A204.1 (cell line): ENCODE results near the gene VPREB3.
"Not testable (repeated sequence)": the region's sequence is repeated elsewhere in the genome, so short reads cannot be mapped to it uniquely, and the experiment has no call there.

Source experiments
- FAIRE-seq: peaks from 2 replicates; lab custom pipeline; 2012; peaks lifted over from hg19 to GRCh38; lab: Jason Lieb, UNC

The VPREB3 gene

DNA sequence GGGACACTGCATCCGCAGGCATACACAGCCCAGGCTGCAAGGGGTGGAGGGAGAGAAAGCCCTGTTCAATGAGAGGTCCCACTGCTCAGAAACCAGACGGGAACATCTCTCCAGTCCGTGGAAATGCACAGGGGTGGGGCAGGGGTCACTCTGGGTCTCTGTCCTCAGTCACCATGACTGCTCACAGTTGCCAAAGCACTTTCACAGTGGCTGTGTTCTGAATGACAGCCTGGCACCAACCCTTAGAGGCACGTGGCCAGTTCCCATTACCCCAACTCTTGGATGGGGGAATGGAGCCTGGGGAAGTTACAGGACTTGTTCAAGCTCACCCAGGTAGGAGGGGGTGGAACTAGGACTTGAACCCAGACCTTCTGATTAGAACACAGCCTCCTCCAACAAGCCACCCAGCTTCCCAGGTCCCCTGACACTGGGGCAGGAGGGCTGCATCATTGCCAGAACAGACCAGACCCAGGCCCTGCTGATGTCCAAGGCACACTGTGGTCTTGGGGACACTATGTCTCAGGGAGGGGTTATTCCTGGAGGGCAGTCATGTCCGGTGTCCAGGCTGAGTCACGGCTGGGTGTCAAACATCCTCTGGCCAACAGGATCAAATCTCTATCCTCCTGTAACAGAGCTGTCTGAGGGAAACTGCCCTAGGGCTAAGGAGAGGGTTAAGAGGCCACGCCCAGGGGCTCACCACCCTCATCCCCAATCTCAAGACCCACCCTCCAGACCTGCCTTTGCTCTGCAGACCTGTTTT is 11.5 kb downstream of the VPREB3 start:
- no peak for FAIRE-seq

DNA sequence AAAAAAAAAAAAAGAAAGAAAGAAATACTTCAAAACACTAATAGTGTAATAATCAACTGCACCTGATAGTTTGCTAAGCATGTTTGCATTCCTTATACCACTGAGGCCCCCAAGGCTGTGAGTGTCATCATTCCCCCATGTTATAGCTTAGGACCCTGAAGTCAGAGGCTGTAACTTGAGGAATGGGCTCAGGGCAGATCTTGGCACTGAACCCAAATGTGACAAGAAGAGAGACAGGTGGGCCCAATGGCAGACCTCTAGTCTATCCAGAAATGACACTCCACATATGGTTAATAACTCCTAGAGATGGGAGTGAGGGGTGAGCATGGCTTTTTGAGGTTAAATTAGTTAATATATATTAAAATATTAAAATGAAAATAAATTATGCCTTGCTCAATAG is 16.5 kb downstream of the VPREB3 start:
- no peak for FAIRE-seq

DNA sequence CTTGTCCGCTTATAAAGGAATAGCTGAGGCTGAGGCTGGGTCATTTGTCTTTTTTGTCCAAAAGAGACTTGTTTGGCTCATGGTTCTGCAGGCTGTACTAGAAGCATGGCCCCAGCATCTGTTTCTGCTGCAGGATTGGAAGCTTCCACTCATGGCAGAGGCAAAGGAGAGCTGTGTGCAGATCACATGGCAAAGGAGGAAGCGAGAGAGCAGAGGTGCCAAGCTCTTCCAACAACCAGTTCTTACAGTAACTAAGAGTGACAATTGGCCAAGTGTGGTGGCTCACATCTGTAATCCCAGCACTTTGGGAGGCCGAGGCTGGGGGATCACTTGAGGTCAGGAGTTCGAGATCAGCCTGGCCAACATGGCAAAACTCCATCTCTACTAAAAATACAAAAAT is 26.1 kb downstream of the VPREB3 start:
- not testable (repeated sequence) for FAIRE-seq

- FAIRE-seq = no peak
These were observed 31.5 kb downstream of the VPREB3 start for GRCh38 chr22:23722724-23723123.

DNA sequence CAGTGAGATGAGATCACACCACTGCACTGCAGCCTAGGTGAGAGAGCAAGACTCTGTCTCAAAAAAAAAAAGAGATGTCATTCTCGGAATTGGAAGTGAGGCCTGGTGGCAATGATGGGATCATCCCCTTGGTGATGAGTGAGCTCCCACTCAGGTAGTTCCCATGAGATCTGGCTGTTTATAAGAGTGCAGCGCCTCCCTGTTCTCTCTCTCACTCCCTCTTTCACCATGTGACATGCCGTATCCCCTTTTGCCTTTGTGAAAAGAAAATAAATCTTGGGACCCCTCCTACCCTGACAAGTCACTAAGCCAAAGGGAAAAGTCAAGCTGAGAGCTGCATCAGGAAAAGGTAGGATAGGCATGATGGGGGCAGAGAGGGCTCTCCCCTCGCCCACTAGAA is 32.1 kb downstream of the VPREB3 start:
- FAIRE-seq = no peak

GRCh38 chr22:23720855-23721254 is 33.4 kb downstream of the VPREB3 start:
- no peak for FAIRE-seq

GRCh38 chr22:23718371-23719165 is 35.7 kb downstream of the VPREB3 start:
- FAIRE-seq = no peak

DNA sequence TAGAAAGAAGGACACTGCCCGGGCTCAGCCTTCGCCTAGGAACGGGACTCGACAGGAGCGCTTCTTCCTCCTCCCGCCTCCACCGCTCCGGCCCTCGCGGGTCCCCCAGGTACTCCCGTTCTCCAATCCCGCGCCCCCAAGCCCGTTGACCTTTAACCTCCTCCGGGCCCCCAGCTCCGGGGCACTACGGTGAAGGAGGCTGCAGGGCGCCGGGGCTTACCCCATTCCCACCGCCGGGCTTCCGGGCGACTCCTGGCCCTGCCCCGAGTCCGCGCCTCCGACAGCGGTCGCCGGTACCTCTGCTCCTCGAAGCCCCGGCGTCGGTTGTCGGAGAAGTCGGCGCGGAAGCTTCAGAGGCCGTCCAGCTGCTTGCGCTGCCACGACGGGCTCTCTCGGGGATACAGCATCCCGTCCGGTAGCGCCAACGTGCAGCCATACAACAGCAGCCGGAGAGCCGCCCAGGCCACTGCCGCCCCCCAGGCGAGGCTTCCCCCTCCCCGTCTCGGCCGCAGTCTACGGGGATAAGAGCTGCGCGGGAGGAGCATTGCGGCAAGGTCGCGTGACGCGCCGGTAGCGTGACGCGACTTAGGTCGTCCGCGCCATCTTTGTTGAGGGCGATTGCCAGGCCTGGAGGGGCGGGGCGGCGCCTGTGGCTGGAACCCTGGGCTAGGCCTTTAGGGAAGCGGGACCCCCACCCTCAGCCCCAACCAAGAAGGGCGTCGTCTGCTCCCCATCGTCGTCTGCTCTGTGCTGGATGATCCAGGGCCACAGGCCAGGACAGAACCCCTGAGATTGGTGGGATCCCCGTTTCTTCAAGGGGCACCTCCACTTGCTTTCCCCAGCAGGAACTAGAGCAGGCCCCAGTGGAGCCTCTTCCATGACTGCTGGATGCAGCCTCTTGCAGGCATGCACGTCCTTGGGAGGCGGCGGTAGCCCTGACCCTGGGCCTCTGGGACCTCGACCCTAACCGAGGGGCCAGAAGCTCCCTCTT is 37.1 kb downstream of the VPREB3 start:
- no peak for FAIRE-seq

DNA sequence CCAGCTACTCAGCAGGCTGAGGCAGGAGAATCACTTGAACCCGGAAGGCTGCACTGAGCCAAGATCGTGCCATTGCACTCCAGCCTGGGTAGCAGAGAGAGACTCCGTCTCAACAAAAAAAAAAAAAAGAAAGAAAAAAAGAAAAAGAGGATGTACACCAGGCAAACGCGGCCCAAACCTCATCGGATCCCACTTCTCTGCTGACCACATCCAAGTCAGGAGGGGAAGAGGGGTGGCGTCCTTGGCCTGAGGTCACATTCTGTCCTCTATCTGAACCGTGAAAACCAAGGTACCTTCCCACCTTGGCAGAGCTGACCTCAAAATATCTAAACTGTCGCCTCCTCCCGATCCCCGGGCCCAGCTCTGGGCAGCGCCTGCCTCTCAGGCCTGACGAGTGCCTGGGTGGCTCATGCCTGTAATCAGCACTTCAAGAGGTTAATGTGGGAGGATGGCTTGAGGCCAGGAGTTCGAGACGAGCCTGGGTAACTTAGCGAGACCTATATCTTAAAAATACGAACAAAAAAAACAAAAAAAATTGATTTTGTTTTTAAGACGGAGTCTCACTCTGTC is 38.3 kb downstream of the VPREB3 start:
- no peak for FAIRE-seq

DNA sequence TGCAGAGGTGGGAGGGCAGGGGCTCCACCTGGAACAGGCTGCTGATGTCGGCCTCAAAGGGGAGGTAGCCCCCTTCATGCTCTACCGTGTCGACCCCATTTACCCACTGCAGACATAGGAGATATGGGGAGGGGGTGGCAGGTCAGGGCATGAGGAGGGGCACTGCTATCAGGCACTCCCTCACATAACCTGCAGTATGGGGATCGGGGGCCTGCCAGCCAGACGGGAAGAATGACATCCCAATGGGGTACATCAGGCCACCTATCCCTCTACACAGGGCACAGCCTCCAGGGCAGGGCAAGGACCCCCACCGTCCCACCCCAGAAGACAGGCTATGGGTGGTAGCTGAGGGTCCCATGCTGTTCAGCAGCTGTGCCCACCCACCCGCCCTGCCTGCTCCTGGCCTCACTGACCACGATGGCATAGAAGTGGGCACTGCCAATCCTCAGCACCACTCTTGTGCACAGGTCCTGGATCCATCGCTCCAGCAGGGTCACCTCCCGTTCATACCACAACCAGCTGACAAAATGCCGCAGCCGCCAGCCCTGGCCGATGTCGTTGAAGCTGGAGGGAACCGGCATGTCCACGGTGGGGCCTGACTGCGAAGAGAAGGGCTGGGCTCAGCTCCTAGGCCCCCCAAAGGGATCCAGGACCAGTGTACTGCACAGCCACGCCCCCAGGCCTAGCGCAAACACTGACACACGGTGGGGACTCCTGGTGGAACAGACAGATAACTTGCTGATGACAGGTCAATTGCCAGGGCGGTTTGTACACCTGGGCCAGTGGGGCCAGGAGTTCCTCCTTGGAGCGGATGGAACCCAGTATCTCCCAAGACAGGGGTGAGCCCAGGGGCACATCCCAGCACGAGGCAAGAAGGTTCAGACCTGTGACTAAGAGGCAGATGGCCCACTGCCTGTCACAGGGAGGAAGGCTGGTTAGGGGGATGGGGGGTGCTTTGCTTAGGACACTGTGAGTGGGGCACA is 39.3 kb downstream of the VPREB3 start:
- no peak for FAIRE-seq

- no peak for FAIRE-seq
These were observed 40.3 kb downstream of the VPREB3 start for GRCh38 chr22:23713696-23714595.

- no peak for FAIRE-seq
These were observed 42.0 kb downstream of the VPREB3 start for GRCh38 chr22:23712256-23712655.

DNA sequence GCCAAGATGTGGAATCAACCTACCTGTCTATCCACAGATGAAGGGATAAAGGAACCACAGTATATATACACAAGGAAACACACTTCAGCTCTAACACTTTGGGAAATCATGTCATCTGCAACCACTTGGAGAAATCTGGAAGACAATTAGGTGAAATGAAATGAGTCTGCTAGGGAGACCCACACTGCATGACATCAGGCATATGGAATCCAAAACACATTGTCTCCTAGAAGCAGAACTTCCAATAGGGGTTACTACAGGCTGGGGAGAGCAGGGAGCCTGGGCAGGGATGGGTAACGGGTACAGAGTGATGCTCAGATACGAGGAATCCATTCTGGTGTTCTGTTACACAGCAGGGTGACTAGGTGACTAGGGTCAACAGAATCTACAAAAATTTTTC is 45.1 kb downstream of the VPREB3 start:
- FAIRE-seq = no peak

DNA sequence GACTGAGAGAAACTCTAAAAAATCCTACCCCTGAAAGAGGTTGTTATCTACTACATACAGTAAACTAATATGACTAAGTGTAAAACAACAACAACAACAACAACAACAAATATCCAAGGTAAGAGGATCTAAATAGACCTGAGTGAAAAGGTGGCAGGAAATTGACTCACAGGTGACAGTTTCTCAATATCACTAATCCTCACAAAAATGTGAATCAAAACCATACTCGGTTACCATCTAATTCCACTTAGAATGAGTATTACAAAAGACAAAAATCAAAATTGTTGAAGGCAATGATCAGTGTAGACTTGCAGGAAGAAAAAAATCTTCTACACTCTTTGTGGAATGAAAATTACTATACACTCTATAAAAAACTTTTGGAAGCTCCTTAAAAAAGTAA is 46.0 kb downstream of the VPREB3 start:
- FAIRE-seq = no peak

GRCh38 chr22:23705358-23705757 is 48.9 kb downstream of the VPREB3 start:
- no peak for FAIRE-seq

DNA sequence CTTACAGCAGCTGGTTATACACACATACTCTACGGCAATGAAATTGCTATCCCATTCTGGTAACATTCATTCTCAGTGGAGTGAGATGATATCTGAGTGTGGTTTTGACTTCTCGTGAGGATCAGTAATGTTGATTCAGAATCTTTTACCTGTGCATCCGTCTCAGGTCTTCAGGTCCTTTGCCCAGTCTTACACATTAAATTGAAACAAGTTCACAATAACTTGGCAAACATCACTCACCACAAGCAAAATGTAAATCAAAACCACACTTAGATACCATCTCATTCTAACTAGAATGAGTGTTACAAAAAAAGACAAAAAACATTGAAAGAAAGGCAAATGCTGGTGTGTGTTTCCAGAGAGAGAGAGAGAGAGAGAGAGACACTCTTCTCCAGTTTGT is 49.4 kb downstream of the VPREB3 start:
- FAIRE-seq = no peak

DNA sequence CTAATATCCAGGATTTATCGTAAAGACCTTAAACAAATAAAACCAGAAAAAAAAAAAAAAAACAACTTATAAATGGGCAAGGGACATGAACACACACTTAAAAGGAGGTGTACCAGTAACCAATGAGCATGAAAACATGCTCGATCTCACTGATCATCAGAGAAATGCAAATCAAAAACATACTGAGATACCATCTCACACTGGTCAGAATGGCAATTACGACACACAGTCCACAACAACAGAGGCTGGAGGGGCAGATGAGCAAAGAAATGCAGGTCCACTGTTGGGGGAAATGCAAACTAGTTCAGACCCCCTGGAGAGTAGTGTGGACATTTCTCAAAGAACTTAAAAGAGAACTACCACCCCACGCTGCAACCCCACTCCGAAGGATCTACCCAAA is 50.2 kb downstream of the VPREB3 start:
- no peak for FAIRE-seq
